HG03097 (cell line): ENCODE results near the gene PNKD.

Experiments used
- ATAC-seq: cut with Tn5 transposase; IDR thresholded peaks from one replicate; pipeline ENCODE4 v1.9.1; 2021; ENCODE audit not compliant: unreplicated experiment, low FRiP score

The PNKD gene

DNA sequence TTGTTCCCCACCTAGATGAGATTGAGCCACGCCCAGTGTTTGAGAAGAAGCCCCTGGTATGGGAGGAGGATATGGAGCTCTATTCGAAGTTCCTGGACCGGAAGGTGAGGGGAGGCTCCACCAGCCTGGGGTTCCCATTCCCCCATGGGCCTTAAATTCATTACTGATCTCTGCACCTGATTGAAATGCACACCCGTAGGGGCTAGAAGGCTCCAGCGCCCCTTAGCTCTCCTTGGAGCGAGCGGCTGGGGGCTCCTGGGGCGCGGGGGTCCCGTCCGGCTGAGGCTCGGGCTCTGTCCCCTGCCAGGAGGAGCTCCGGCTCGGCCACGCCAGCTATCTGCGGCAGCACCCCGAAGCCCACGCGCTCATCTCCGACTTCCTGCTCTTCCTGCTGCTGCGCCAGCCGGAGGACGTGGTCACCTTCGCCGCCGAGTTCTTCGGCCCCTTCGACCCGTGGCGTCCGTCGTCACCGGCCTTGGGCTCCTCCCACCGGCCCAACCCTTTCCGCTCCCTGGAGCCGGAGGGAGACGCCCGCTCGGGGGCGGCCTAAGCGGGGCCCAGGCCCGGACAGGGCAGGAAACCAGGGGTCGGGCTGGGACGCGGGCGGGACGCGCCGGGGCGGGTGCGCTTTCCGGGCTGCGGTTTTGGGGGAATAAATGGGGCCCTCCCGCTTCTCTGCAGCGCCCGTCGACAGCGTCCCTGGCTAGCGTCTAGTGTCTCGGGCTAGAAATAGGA lies 97.3 kb downstream of the PNKD start:
- peak; percentile 88 for ATAC-seq

DNA sequence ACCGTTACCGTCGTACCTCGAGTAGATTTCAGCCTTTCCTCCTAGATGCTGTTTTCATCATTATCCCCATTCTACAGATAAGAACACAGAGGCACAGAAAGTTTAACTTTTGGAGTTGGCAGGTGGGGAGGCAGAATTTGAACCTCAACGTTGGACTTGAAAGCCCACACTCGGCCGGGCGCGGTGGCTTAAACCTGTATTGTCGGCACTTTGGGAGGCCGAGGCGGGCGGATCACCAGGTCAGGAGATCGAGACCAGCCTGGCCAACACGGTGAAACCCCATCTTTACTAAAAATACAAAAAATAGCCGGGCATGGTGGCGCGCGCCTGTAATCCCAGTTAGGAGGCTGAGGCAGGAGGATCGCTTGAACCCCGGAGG lies 97.8 kb downstream of the PNKD start:
- ATAC-seq, result no peak

DNA sequence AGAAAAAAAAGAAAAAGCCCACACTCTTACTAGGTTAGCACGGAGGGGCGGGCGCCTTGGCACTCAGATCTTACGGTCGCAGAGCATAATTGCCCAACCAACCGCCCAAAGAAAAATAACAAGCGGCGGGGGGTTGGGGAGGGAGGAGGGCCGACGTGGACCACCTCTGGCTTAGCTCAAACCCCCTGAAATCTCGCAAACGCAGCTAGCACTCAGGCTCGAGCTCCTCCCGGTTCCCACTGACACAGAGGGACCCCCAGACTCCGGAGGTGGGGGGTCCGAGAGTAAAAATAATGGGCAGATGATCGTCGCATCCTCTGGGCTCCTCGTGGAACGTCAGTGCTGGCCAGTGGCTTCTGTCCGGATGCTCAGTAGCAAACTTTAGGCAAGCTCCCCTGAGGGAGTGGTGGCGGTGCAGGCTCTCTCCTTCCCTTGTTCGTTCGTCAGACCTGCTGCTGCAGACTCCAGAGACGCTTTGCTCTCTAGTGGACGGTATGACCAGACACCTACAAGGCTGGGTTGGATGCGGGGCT lies 98.4 kb downstream of the PNKD start:
- no peak for ATAC-seq

DNA sequence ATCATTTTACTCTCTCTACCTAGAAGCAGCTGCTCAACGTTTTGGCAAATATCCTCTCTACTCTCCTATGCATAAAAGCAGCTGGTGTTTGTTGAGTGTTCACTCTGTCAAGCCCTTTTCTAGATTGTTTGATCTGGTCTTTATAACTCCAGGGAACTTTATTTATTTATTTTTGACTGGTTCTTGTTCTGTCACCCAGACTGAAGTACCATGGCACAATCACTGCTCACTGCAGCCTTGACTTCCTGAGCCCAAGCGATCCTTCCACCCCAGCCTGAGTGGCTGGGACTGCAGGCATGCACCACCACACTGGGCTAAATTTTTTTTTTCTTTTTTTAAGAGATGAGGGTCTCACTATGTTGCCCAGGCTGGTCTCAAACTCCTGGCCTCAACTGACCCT lies 99.0 kb downstream of the PNKD start:
- no peak for ATAC-seq

DNA sequence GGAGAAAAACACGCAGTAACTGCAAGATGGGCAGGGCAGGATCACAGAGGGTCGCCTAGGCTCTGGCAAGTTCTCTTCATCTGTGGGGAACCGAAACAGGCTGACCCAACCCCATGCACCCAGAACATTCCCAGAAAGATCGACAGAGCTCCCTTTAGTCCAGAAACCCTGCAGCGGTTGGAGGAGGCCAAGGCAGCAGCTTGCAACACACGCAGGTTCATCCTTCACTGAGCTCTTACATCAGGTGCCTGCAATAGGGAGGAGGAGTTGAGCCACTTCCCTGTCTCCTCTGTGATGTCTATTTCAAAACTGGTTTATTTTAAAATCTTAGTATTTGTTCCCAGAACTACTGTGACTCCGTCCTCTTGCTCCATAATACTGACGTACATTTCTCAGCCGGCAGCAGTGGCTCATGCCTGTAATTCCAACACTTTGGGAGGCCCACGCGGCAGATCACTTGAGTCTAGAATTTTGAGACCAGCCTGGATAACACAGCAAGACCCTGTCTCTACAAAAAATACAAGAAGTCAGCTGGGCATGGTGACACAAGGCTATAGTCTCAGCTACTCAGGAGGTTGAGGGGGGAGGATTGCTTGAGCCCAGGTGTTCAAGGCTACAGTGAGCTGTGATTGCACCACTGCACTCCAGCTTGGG lies 100.2 kb downstream of the PNKD start:
- ATAC-seq, result no peak

DNA sequence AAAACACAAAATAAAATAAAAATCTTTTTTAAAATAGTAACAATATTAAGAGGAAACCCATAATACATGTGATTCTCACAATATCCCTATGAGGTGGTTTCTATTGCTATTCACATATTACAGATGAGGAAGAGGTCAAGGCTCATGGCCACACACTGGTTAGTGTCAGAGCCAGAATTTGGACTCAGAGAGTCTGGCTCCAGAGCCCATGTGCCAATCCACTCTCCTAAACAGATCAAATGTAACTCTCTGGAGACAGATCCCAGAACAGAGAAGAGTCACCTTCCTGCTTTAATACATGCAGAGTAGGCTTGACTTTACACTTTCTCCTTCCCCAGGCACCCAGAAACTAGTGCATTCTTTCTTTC lies 101.6 kb downstream of the PNKD start:
- no peak for ATAC-seq

DNA sequence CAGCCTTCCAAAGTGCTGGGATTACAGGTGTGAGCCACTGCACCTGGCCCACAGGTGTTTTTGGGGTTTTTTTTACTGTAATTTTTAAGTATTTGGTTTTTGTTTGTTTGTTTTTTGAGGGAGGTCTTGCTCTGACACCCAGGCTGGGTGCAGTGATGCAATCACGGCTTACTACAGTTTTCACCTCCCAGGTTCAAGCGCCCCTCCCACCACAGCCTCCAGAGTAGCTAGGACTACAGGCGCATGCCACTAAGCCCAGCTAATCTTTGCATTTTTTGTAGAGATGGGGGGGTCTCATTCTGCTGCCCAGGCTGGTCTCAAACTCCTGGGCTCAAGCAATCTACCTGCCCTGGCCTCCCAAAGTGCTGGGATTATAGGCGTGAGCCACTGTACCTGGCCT lies 104.5 kb downstream of the PNKD start:
- ATAC-seq, result no peak

DNA sequence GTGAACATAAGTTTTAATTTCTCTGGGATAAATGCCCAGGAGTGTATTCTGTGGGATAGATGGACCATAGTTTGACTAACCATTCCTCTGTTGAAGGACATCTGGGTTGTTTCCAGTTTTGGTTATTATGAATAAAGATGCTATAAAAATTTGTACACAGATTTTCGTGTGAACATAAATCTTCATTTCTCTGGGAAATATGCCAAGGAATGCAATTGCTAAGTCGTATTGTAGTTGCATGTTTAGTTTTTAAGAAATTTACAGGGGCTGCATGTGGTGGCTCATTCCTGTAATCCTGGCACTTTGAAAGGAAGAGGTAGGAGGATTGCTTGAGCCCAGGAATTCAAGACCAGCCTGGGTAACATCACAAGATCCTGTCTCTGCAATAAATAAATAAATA lies 104.9 kb downstream of the PNKD start:
- ATAC-seq, result no peak

DNA sequence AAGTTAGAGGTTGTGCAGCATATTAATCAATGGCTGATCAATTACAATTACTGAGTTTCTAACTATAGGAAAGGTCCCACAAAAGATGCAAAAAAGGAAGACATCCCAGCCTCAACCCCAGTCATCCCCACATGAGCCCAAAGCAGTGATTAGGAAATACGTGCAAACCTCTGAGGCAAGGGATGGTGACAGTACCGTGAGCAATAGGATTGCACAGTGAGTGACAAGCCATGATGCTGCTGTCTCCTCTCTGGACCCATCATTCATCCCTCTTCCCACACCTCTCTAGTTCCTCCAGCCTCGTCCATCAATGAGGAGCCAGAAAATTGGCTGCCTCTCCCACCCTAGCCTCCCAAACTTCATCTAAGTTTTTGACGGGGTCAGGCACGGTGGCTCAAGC lies 107.7 kb downstream of the PNKD start:
- no peak for ATAC-seq

DNA sequence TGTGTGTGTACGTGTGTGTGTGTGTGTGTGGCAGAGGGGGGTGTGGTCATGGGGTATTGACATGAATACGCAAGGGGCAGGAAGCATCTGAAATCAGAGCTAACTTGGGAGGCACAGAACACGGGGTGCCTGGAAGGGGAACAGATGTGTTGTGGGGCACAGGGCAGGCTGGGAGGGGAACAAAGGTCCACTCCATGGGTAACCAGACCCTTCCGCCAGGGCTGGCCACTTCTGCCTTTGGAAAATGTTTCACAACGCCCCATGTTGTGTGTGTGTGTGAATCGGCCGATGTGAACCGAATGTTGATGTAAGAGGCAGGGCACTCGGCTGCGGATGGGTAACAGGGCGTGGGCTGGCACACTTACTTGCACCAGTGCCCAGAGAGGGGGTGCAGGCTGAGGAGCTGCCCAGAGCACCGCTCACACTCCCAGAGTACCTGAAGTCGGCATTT lies 111.6 kb downstream of the PNKD start, which contains the start of gene SLC11A1:
Gene SLC11A1, plus strand, starts transcription at position 358 of the 451 bp plus-strand sequence. CDS start 96 bp downstream, outside the sequence.
- no peak for ATAC-seq

DNA sequence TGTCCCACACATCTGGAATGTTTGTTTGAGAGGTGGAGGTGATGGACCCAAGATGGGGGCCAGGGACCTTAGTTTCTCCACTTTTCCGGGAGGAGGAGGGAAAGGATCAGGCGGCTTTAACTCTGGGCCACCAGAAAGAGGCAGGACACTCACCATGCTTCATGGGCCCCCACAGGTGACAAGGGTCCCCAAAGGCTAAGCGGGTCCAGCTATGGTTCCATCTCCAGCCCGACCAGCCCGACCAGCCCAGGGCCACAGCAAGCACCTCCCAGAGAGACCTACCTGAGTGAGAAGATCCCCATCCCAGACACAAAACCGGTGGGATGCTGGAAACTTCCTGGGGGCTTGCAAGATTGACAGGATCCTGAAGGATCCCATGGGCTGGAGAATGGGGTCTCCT lies 112.5 kb downstream of the PNKD start:
- no peak for ATAC-seq

DNA sequence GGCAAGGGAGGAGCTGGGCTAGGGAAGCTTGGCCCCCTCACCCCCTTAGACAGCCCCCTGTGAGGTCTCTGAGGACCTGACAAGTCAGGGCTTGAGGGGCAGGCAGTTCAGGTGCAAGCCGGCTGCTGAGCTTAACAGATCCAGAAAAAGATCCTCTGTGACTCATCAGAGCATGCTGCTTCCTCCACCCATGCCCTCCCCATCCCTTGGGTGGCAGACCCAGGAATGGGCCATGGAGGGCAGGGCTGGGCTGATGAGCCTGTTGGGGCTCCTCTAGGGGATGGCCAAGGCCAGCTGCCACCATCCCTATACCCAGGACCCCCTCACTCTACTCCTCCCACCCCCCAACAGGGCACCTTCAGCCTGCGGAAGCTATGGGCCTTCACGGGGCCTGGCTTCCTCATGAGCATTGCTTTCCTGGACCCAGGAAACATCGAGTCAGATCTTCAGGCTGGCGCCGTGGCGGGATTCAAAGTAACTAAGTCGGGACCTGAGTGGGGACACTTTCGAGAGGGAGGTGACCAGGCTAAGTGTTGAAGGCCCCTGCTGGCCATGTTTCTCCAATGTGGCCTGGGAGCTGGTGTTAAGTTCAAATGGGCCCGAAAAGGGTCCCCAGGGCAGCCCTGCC lies 113.7 kb downstream of the PNKD start:
- ATAC-seq, result no peak

DNA sequence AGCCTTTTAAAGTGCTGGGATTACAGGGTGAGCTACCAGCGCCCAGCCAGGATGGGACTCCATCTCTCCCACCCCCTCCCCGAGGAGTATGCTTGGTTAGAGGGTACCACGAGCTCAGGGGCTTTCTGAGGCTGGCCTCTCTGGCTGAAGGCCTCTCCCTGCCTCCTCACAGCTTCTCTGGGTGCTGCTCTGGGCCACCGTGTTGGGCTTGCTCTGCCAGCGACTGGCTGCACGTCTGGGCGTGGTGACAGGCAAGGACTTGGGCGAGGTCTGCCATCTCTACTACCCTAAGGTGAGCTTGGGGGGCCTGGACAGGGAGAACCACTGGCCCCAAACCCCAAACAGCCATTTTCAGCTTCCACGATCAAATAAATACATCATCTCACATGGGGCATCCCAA lies 114.7 kb downstream of the PNKD start:
- ATAC-seq, result no peak

DNA sequence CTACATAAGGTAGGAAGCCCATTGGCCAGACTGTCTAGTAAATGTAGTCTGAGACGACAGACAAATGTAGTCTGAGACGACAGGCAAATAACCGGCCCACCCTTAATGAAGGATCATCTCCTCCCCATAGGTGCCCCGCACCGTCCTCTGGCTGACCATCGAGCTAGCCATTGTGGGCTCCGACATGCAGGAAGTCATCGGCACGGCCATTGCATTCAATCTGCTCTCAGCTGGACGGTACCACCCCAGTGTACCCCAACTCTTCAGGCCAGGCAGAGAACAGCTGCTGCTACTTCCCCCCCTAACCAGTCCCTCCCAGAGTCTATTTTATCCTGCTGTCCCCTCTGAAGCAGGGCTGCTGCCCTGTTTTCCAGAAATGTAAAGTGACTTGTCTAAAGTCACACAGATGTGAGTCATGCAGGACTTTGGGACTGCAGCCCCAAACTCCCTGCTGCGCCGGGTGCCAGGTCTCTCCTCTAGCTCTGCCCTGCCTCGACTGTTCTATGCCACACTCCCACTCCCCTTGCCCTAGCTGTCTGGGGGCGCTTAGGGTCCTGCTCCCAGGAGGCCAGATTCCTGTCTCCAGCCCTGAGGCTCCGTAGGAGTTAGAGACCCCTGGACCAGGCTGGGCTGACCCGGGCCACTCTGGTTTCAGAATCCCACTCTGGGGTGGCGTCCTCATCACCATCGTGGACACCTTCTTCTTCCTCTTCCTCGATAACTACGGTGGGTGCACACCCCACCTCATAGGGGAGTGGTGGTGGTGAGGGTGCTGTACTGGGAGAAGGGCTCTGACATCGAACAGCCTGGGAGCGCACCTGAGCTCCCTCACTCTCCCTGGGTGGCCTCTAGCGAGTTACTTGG lies 116.4 kb downstream of the PNKD start:
- no peak for ATAC-seq

DNA sequence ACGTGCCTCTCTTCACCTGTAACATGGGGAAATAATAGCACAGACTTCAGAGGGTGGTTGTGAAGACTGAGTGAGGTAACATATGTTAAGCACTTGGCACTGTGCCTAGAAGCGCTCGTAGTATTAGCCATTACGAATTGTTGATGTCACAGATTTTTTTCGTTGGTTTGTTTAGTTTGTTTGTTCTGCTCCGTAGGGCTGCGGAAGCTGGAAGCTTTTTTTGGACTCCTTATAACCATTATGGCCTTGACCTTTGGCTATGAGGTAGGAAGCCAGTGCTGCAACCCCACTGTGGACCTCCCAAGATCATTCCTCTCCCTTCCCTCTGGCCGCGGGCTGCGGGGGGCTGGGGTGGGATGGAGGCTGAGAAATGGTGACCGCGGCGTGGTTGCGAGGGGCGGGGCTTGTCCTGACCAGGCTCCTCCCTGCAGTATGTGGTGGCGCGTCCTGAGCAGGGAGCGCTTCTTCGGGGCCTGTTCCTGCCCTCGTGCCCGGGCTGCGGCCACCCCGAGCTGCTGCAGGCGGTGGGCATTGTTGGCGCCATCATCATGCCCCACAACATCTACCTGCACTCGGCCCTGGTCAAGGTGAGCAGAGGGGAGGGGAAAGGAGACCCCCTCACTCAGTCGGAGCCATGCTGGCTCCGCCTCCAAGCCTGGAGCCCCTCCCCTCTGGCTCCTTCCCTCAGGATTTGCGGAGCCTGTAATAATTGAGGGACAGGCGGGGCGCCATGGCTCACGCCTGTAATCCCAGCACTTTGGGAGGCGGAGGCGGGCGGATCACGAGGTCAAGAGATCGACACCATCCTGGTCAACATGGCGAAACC lies 117.3 kb downstream of the PNKD start:
- ATAC-seq, result no peak

DNA sequence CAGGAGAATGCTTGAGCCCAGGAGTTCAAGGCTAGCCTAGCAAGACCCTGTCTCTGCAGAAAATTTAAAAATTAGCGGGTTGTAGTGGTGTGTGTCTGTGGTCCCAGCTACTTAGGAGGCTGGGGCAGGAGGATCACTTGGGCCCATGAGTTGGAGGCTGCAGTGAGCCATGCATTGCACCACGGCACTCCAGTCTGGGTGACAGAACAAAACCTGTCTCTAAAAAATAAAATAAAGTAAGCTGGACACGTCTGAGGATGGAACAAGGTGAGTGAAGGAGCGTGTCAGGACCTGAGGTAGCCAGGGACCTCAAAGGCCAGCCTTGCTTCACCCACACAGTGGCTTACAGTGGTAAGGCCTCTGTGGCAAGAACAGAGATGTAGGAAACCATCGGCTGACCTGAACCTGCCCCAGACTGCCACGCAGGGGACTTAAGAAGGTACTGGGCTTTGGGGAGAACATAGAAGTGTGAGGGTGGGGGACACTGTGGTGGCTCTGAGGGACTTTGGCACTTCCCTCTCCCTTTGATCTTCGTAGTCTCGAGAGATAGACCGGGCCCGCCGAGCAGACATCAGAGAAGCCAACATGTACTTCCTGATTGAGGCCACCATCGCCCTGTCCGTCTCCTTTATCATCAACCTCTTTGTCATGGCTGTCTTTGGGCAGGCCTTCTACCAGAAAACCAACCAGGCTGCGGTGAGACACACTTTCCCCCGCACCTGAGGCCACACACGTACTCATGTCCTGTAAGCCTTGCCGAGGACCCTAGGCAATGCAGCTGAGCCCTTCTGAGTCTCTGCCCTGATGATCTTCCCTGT lies 119.2 kb downstream of the PNKD start:
- ATAC-seq, result no peak

DNA sequence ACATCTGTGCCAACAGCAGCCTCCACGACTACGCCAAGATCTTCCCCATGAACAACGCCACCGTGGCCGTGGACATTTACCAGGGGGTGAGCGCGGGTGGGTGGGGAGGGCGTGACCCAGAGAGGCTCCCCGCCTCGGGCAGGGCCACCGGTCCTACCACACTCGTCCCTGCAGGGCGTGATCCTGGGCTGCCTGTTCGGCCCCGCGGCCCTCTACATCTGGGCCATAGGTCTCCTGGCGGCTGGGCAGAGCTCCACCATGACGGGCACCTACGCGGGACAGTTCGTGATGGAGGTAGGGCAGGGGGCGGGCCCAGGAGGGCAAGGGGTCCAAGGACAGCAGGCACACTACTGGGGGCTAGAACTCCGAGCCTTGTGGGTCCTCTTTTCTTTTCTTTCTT lies 120.9 kb downstream of the PNKD start:
- ATAC-seq, result no peak

DNA sequence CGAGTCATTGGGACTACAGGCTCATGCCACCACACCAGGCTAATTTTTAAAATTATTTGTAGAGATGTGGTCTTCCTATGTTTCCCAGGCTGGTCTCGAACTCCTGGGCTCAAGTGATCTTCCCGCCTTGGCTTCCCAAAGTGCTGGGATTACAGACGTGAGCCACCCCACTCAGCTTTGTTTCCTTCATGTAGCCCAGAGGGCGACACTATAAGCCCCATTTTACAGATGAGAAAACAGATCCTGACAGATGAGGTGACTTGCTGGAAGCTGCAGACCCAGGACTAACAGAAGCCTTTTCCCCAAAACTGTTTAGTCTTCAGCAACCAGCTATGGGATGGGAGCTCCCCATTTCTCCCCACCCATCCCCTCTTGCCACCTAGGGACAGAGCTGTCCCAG lies 122.1 kb downstream of the PNKD start:
- no peak for ATAC-seq

DNA sequence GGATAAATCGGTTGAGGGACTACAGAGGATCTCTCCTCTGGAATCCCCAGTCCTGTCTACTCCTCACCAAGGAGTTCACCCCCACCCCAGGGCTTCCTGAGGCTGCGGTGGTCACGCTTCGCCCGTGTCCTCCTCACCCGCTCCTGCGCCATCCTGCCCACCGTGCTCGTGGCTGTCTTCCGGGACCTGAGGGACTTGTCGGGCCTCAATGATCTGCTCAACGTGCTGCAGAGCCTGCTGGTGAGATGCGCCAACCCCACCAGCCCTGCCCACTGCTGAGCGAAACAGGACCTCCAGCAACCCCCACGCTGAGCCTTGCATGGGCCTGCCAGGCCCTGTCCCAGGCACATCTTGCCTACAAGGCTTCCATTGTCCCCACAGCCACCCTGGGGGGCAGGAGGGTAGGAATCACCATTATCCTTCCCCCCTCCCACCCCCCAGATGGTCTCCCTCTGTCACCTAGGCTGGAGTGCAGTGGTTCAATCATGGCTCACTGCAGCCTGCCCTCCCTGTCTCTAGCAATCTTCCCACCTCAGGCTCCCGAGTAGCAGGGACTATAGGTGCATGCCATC lies 122.7 kb downstream of the PNKD start:
- ATAC-seq, result no peak
